Suppressor macrophage (primary cell): ENCODE results near the gene SKI.

Experiments used
- DNase-seq, 4 experiments: peaks; one replicate each; pipeline ENCODE4 v3.0.0-alpha.2; 2020 to 2022

Gene SKI

GRCh38 chr1:2210084-2210653, 17.9 kb upstream of the SKI start:
- DNase-seq = no peak

GRCh38 chr1:2210786-2211185, 17.3 kb upstream of the SKI start:
- no peak for DNase-seq

GRCh38 chr1:2212274-2212531, 15.9 kb upstream of the SKI start:
- no peak for DNase-seq

GRCh38 chr1:2212532-2213491, 15.3 kb upstream of the SKI start:
- DNase-seq = peak; percentile 79 to 92 (median 88)

- no peak for DNase-seq
Observed at GRCh38 chr1:2213576-2214505, 14.3 kb upstream of the SKI start.

GRCh38 chr1:2214541-2215241, 13.4 kb upstream of the SKI start:
- DNase-seq = no peak

- DNase-seq = no peak
Observed at GRCh38 chr1:2215329-2215728, 12.8 kb upstream of the SKI start.

GRCh38 chr1:2215909-2216766, 12.0 kb upstream of the SKI start:
- no peak for DNase-seq

- DNase-seq = no peak
Observed at GRCh38 chr1:2216767-2217058, 11.4 kb upstream of the SKI start.

- no peak for DNase-seq
Observed at GRCh38 chr1:2221271-2221670, 6.8 kb upstream of the SKI start.

- DNase-seq = peak; percentile 32 to 73 (median 66)
Observed at GRCh38 chr1:2224170-2224584, 3.9 kb upstream of the SKI start.

GRCh38 chr1:2224631-2225428, 3.3 kb upstream of the SKI start:
- DNase-seq = no peak

GRCh38 chr1:2226525-2227345, 1.4 kb upstream of the SKI start:
- DNase-seq = peak in 2 of 4 experiments; percentile 50 to 61

- DNase-seq = peak; percentile 98 to 99 (median 99)
Observed at GRCh38 chr1:2227346-2228156, 568 bp upstream of the SKI start.

GRCh38 chr1:2228694-2229036, 546 bp downstream of the SKI start:
- peak in 2 of 4 experiments; percentile 40 to 56 for DNase-seq

- DNase-seq = peak; percentile 74 to 89 (median 82)
Observed at GRCh38 chr1:2229037-2229864, 1.1 kb downstream of the SKI start.

- DNase-seq = peak in 1 of 4 experiments; percentile 29
Observed at GRCh38 chr1:2229911-2230731, 2.0 kb downstream of the SKI start.
